Tibial nerve (tissue), 3 donors: ENCODE measurements around the gene CLK1.
"Not testable (repeated sequence)": the region's sequence is repeated elsewhere in the genome, so short reads cannot be mapped to it uniquely, and the experiment has no call there.

Source experiments
- EP300 ChIP-seq, 2 donors: sonication (generic); formaldehyde crosslinking; IDR thresholded peaks; one replicate each; pipeline ENCODE4 v1.6.1; 2017; ENCODE audit warnings: antibody characterized with exemption in 2 of 2, mild to moderate bottlenecking in 1 of 2
- POLR2A ChIP-seq, 2 donors: fragments of 450-650 bp; IDR thresholded peaks; one replicate each; pipeline ENCODE4 v1.6.1; 2017; ENCODE audit warnings: antibody characterized with exemption in 2 of 2, mild to moderate bottlenecking in 2 of 2, moderate library complexity in 2 of 2

DNA sequence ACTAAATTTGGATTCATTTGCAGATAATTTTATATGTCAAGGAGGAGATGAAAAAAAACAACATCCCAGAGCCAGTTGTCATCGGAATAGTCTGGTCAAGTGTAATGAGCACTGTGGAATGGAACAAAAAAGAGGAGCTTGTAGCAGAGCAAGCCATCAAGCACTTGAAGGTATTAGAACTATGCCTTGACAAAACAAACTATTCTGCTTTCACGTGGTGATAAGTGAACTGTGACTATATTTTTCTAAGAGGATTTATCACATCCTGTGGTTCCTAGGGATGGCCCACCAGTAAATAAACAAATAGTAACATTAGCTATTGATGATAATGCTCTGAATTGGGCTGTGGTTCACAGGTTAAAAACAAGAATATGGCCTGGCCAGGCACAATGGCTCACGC, 45.7 kb downstream of the CLK1 start:
- not testable (repeated sequence) for TF ChIP-seq POLR2A, EP300 (IDR thresholded peaks at IDR 0.05)
